Osteoblast (primary cell): ENCODE data around the gene RIPOR3. TPM values are rescaled to one million over a fixed set of nuclear protein-coding genes. Genes with fewer than 3 reads are reported as not detected.

Experiments used
- DNase-seq: peaks from one replicate; pipeline ENCODE4 v3.0.0; 2011; ENCODE audit warnings: low spot score, mixed read lengths; ENCODE audit not compliant: insufficient read length; ENCODE audit errors: missing footprints
- H2AFZ ChIP-seq: 2 replicates; pipeline ENCODE4 v1.6.0; 2011; ENCODE audit warnings: mild to moderate bottlenecking, low read length
- H3K27ac ChIP-seq: 2 replicates; pipeline ENCODE4 v1.5.1; 2011; ENCODE audit warnings: mild to moderate bottlenecking, low read depth, low read length, moderate library complexity
- H3K27me3 ChIP-seq: 2 replicates; pipeline ENCODE4 v1.6.0; 2012; ENCODE audit warnings: mild to moderate bottlenecking, control low read depth, inconsistent platforms, low read length, moderate library complexity; ENCODE audit not compliant: insufficient read depth
- H3K36me3 ChIP-seq: 2 replicates; pipeline ENCODE4 v1.5.1; 2011; ENCODE audit warnings: mild to moderate bottlenecking, low read length, control low read depth, moderate library complexity; ENCODE audit not compliant: insufficient read depth
- H3K4me1 ChIP-seq: 2 replicates; pipeline ENCODE4 v1.5.1; 2011; ENCODE audit warnings: mild to moderate bottlenecking, low read length, control low read depth, moderate library complexity; ENCODE audit not compliant: insufficient read depth
- H3K4me2 ChIP-seq: 2 replicates; pipeline ENCODE4 v1.6.0; 2011; ENCODE audit warnings: mild to moderate bottlenecking, low read length; ENCODE audit not compliant: insufficient read depth
- H3K4me3 ChIP-seq: fragments of 200-600 bp; sonication (generic); 3 replicates; pipeline ENCODE4 v1.5.1; 2012; ENCODE audit warnings: mild to moderate bottlenecking, low read length, inconsistent platforms; ENCODE audit not compliant: insufficient read depth
- H3K79me2 ChIP-seq: 2 replicates; pipeline ENCODE4 v1.6.0; 2012; ENCODE audit warnings: mild to moderate bottlenecking, low read length, control low read depth, inconsistent platforms; ENCODE audit not compliant: insufficient read depth
- H3K9me3 ChIP-seq: 2 replicates; pipeline ENCODE4 v1.5.1; 2011; ENCODE audit warnings: low read depth, low read length, control low read depth
- H4K20me1 ChIP-seq: 2 replicates; pipeline ENCODE4 v1.6.0; 2012; ENCODE audit warnings: mild to moderate bottlenecking, low read length, control low read depth; ENCODE audit not compliant: insufficient read depth
- CTCF ChIP-seq: IDR thresholded peaks from 2 replicates; pipeline ENCODE4 v1.5.1; 2011; ENCODE audit warnings: mild to moderate bottlenecking, low read depth, low read length, moderate library complexity; ENCODE audit errors: extremely low read depth
- total RNA-seq: library from RNA; depleted of rRNA; stranded (reverse); fragments of >200 nt; gene quantifications from 2 replicates; pipeline ENCODE4 v1.2.3, GENCODE V29; 2012

RIPOR3 gene
- total RNA-seq, 1 donor: 1.1 TPM

DNA sequence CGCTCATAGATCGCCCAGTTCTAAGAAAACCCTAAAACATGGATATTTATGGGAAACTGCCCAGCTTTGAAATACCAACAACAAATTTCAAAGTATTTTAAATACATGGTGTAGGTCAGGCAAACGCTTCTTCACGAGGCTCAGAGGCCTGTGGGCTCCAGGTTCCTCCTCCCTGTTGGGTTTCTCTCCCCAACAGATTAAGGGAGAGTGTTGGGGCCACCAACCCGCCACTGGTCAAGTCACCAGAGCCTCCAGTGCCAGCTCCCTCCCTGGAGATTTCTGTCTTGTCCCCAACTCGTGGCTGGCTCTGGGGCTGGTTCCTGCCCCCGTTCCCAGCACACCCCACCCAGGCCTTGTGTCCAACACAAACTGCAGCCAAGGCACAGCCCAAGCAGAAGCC is 93.3 kb downstream of the RIPOR3 start:
- H3K4me1 ChIP-seq: no peaks in the 10 kb centered on the region
- no peak overlapping the region for H3K4me2 ChIP-seq
- DNase-seq: peak; percentile 62
- peaks cover 14% of the 10 kb centered on the region for H3K27me3 ChIP-seq
- no peaks in the 10 kb centered on the region for H3K79me2 ChIP-seq
- H2AFZ ChIP-seq: no peak overlapping the region
- H3K36me3 ChIP-seq: no peaks in the 10 kb centered on the region
- H3K9me3 ChIP-seq: no peaks in the 10 kb centered on the region
- H3K4me3 ChIP-seq: no peak overlapping the region
- no peak for TF ChIP-seq CTCF
- no peaks in the 10 kb centered on the region for H4K20me1 ChIP-seq
- no peak overlapping the region for H3K27ac ChIP-seq

DNA sequence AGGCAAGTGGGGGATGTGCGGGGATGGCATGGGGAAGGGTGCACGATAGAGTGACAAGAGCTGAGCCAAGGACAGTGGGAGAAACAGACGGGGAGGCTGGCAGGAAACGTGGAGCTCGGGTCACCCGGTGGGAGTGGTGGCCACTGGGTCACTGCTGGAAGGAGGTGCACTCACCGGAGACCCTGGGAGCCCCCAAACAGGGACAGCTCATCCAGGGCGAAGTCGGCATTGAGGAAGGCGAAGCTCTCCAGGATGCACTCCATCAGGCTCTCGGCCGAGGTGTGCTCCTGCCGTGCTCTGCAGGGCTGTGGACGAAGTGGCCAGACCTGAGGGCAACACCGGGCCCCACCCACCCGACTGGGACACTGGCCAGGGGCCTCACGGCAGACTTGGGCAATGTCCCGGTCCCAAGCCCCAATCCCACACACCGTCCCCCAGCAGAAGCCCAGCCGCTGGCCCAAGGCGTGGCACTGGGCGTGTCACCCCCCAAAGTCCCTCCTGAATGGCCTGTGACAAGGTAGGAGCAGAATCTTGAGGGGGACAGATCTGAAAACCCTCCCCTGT is 93.9 kb downstream of the RIPOR3 start:
- Histone ChIP-seq H3K4me1 (no peaks in the 10 kb centered on the region), H3K79me2 (no peaks in the 10 kb centered on the region), H2AFZ (no peak overlapping the region), H3K4me3 (no peak overlapping the region), H3K36me3 (no peaks in the 10 kb centered on the region), H4K20me1 (no peaks in the 10 kb centered on the region), H3K9me3 (no peaks in the 10 kb centered on the region), H3K27me3 (peaks cover 14% of the 10 kb centered on the region), H3K27ac (no peak overlapping the region), H3K4me2 (no peak overlapping the region)
- peak; percentile 62 for DNase-seq
- TF ChIP-seq CTCF: no peak

DNA sequence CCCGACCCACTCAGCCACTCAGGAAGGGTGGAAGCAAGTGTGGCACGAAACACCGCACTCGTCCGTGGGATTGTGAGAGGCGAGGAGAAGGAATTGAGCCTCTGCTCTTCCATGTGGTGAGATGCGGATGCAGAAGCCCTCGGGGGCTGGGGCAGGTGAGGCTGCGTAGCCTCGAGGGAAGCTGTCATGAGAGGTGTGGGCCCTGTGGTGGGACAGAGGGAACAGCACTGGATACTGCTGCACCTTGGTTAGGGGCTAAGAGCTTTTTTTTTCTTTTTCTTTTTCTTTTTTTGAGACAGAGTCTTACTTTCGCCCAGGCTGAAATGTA is 94.7 kb downstream of the RIPOR3 start:
- Histone ChIP-seq H3K79me2 (no peaks in the 10 kb centered on the region), H3K4me2 (no peak overlapping the region), H4K20me1 (no peaks in the 10 kb centered on the region), H3K4me1 (no peaks in the 10 kb centered on the region), H3K9me3 (no peaks in the 10 kb centered on the region), H3K27ac (no peak overlapping the region), H2AFZ (no peak overlapping the region), H3K27me3 (peaks cover 14% of the 10 kb centered on the region), H3K4me3 (no peak overlapping the region), H3K36me3 (no peaks in the 10 kb centered on the region)
- DNase-seq: no peak
- no peak for TF ChIP-seq CTCF

DNA sequence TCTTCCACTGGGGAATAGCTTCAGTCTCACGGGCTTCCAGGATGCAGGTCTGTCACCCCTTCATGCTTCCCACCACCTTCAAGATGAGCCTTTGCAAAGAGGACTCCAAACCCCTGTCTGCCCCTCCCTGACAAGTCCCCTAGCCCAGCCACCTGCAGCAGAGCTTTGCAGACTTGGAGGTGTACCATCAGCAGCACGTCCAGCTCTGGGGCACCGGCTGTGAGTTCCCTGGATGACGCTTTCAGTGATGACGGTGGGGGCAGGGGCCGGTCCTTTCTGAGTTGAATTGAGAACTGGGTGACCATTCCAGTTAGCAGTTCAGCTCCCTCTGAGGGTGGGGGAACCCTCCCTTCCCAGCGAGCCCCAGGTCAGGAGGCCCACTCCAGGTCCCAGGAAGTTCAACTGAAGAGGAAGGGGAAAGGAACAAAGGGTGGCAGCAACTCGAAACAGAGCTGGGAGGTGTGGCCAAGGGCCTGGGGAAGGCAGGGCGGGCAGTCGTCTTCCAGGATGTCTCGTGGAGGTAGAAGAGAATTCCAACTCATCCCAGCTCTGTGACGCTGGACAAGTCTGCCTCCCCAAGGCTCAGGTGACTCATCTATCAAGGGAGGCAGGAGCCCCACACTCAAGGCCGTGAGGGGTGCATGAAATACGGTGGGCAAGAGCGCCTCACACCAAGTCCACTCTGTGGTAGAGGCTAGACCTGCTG is 95.2 kb downstream of the RIPOR3 start:
- H3K27me3 ChIP-seq: peaks cover 14% of the 10 kb centered on the region
- H2AFZ ChIP-seq: no peak overlapping the region
- H3K79me2 ChIP-seq: no peaks in the 10 kb centered on the region
- H4K20me1 ChIP-seq: no peaks in the 10 kb centered on the region
- H3K4me2 ChIP-seq: no peak overlapping the region
- no peak overlapping the region for H3K4me3 ChIP-seq
- peak; percentile 83 for DNase-seq
- TF ChIP-seq CTCF: no peak
- no peak overlapping the region for H3K27ac ChIP-seq
- H3K4me1 ChIP-seq: no peaks in the 10 kb centered on the region
- no peaks in the 10 kb centered on the region for H3K36me3 ChIP-seq
- H3K9me3 ChIP-seq: no peaks in the 10 kb centered on the region
